ENCODE results near the gene SPTB.
"Not testable (repeated sequence)": the region's sequence is repeated elsewhere in the genome, so short reads cannot be mapped to it uniquely, and the experiment has no call there.

Gene SPTB

DNA sequence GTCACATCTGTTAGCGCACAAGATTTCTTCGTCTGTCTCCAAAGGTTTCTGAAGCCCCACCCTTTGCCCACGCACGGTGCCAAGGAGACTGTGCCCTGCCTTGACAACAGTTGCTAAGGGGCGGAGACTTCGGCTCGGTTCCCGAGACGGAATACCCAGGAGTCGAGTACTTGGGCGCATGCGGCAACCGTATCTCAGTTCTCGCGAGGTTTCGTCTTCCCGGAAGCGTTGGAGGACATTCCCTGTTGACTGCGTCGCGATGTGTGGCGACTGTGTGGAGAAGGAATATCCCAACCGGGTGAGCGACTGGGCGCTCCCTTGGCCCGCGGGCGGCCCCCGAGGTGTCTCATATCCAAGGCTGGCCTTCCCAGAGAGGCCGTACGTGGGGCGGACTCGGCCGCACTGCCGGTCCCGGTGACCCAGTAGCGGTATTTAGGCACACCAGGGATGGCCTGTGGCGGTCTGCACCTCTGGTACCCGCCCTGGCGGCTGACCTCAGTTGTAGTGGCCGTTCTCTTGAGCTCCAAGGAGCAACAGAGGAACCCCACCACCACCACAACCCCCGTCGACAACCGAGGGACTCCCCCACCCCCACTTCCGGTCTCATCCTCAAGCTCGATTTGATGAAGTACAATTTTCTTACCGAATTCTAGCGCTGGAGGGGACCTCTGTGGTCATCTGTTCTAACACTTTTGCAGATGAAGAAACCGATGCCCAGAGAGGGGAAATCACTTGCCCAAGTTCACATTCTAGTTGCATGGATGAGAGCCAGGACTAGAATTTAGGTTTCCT lies 34.7 kb upstream of the SPTB start, which contains the start of gene CHURC1:
Gene CHURC1, plus strand, starts transcription at position 219 of the 792 bp plus-strand sequence. Its CDS starts 41 bp downstream, at position 260.
- TF ChIP-seq, protein P1, sequence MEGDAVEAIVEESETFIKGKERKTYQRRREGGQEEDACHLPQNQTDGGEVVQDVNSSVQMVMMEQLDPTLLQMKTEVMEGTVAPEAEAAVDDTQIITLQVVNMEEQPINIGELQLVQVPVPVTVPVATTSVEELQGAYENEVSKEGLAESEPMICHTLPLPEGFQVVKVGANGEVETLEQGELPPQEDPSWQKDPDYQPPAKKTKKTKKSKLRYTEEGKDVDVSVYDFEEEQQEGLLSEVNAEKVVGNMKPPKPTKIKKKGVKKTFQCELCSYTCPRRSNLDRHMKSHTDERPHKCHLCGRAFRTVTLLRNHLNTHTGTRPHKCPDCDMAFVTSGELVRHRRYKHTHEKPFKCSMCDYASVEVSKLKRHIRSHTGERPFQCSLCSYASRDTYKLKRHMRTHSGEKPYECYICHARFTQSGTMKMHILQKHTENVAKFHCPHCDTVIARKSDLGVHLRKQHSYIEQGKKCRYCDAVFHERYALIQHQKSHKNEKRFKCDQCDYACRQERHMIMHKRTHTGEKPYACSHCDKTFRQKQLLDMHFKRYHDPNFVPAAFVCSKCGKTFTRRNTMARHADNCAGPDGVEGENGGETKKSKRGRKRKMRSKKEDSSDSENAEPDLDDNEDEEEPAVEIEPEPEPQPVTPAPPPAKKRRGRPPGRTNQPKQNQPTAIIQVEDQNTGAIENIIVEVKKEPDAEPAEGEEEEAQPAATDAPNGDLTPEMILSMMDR (IDR thresholded peaks at IDR 0.05; ENCODE audit: low read depth, low read length): no peak
- peak within 1 kb of the TSS; percentile 82 for H3K4me3 ChIP-seq (ENCODE audit: low read depth, low read length)
- peak; percentile 97 for DNase-seq (ENCODE audit: low read depth, low spot score)
- in situ Hi-C loops (cut with HindIII; ENCODE audit: low sequenced_read_pairs): no loop called here

- H3K4me3 ChIP-seq (ENCODE audit: low read depth, low read length); in situ Hi-C loops (cut with HindIII; ENCODE audit: low sequenced_read_pairs); DNase-seq (ENCODE audit: low read depth, low spot score): not testable (repeated sequence)
Observed at GRCh38 chr14:64913477-64913876, 33.8 kb upstream of the SPTB start.

- H3K4me3 ChIP-seq (ENCODE audit: low read depth, low read length): no peak overlapping the region
- DNase-seq (ENCODE audit: low read depth, low spot score): no peak
- in situ Hi-C loops (cut with HindIII; ENCODE audit: low sequenced_read_pairs): no loop called here
- TF ChIP-seq, protein P1 (IDR thresholded peaks at IDR 0.05; ENCODE audit: low read depth, low read length): no peak
Observed at GRCh38 chr14:64912261-64912660, 32.6 kb upstream of the SPTB start.

GRCh38 chr14:64910847-64911495 lies 31.3 kb upstream of the SPTB start:
- in situ Hi-C loops (cut with HindIII; ENCODE audit: low sequenced_read_pairs): no loop called here
- TF ChIP-seq, protein P1 (IDR thresholded peaks at IDR 0.05; ENCODE audit: low read depth, low read length): peak; percentile 79
- DNase-seq (ENCODE audit: low read depth, low spot score): peak; percentile 43
- no peak overlapping the region for H3K4me3 ChIP-seq (ENCODE audit: low read depth, low read length)

GRCh38 chr14:64906022-64906421 lies 26.3 kb upstream of the SPTB start:
- in situ Hi-C loops (cut with HindIII; ENCODE audit: low sequenced_read_pairs): no loop called here
- no peak for DNase-seq (ENCODE audit: low read depth, low spot score)
- no peak overlapping the region for H3K4me3 ChIP-seq (ENCODE audit: low read depth, low read length)
- TF ChIP-seq, protein P1 (IDR thresholded peaks at IDR 0.05; ENCODE audit: low read depth, low read length): no peak

- TF ChIP-seq, protein P1 (IDR thresholded peaks at IDR 0.05; ENCODE audit: low read depth, low read length): no peak
- in situ Hi-C loops (cut with HindIII; ENCODE audit: low sequenced_read_pairs): loop anchor here (25.0 kb wide), 1 partner anchor 113 kb away; no protein-coding TSS in a partner anchor
- DNase-seq (ENCODE audit: low read depth, low spot score): no peak
- H3K4me3 ChIP-seq (ENCODE audit: low read depth, low read length): no peak overlapping the region
Observed at GRCh38 chr14:64899958-64900357, 20.3 kb upstream of the SPTB start.

Measured in astrocyte of the spinal cord (primary cell).